GM12891 (cell line): Measurements from ENCODE around the gene ERMP1.

Experiments used
- PAX5 ChIP-seq: IDR thresholded peaks from 2 replicates; pipeline ENCODE4 v1.6.1; 2011; ENCODE audit warnings: low read length, moderate library complexity, mild to moderate bottlenecking; ENCODE audit not compliant: insufficient read depth, severe bottlenecking
- POLR2A ChIP-seq: IDR thresholded peaks from 2 replicates; pipeline ENCODE4 v1.6.1; 2011; ENCODE audit warnings: low read depth, low read length, control low read depth
- POLR2AphosphoS5 ChIP-seq: IDR thresholded peaks from 2 replicates; pipeline ENCODE4 v1.6.1; 2011; ENCODE audit warnings: low read depth, low read length, control low read depth
- POU2F2 ChIP-seq: IDR thresholded peaks from 2 replicates; pipeline ENCODE4 v1.6.1; 2011; ENCODE audit warnings: low read depth, mild to moderate bottlenecking, control low read depth, low read length, moderate library complexity
- SPI1 ChIP-seq: IDR thresholded peaks from 2 replicates; pipeline ENCODE4 v1.6.1; 2011; ENCODE audit warnings: low read depth, low read length, control low read depth
- TAF1 ChIP-seq: IDR thresholded peaks from 2 replicates; pipeline ENCODE4 v1.6.1; 2011; ENCODE audit warnings: low read depth, low read length, control low read depth

DNA sequence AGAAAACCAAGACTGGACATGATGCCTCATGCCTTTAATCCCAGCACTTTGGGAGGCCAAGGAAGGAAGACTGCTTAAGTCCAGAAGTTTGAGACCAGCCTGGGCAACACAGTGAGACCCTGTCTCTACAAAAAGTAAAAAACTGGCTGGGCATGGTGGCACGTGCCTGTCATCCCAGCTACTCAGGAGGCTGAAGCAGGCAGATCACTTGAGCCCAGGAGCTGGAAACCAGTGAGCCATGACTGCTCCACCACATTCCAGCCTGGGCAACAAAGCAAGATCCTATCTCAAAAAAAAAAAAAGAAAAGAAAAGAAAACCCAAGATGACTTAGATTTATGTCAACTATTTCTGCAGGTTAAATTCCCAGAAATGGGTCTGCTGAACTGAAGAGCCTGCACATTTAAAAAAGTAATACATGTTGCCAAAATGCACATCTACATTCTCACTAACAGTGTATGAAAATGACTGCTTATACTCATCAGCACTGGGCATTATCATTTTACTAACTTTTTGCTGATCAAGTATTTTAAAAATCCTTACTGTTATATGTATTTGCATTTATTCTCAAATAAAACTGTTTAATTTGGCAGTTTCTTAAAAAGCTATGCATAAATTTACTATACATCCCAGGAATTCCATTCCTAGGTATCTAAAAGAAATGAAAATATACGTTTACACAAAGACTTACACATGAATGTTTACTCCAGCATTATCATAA, 14.3 kb downstream of the ERMP1 start:
- TF ChIP-seq POLR2AphosphoS5 (no peak), PAX5 (no peak), POLR2A (no peak), POU2F2 (no peak), TAF1 (no peak), SPI1 (no peak)
